SK-N-SH (cell line): ENCODE results near the gene RNF146. TPM values are rescaled to one million over a fixed set of nuclear protein-coding genes. Genes with fewer than 3 reads are reported as not detected.

ENCODE experiments used
- CTCF ChIA-PET: fragments of 300-600, 350-600 bp; formaldehyde crosslinking; extraction: SDS; loops from one replicate; lab custom pipeline; 2021; lab: Yijun Ruan, JAX
- POLR2A ChIA-PET: fragments of 350-600 bp; sonication (Branson Sonifier 250); formaldehyde crosslinking; extraction: SDS; loops from one replicate; lab custom pipeline; 2020; ENCODE audit warnings: antibody characterized with exemption, inconsistent platforms; lab: Yijun Ruan, JAX
- DNase-seq: peaks from one replicate; pipeline ENCODE4 v3.0.0; 2012
- H2AFZ ChIP-seq: fragments of 200-600 bp; sonication (generic); 2 replicates; pipeline ENCODE4 v1.8.1; 2016; ENCODE audit warnings: antibody characterized with exemption, mild to moderate bottlenecking, low read depth
- H3F3A ChIP-seq: fragments of 200-600 bp; sonication (generic); replicated peaks from 2 replicates; pipeline ENCODE3; 2016; ENCODE audit warnings: antibody characterized with exemption, mild to moderate bottlenecking; ENCODE audit not compliant: insufficient read depth
- H3K27ac ChIP-seq, 2 experiments: fragments of 200-500 bp in 1 of 2; fragments of 200-600 bp in 1 of 2; sonication (Bioruptor generic) in 1 of 2; sonication (generic), shearing (Covaris generic) in 1 of 2; 2 replicates each; pipeline versions ENCODE4 v1.5.1 to v1.6.1; 2014 to 2016; ENCODE audit warnings: low read depth in 2 of 2, inconsistent platforms in 1 of 2, low read length in 1 of 2, mild to moderate bottlenecking in 1 of 2, mixed read lengths in 1 of 2
- H3K27me3 ChIP-seq: fragments of 200-600 bp; sonication (generic), shearing (Covaris generic); 2 replicates; pipeline ENCODE4 v1.6.1; 2016; ENCODE audit warnings: mixed run types; ENCODE audit not compliant: insufficient read depth
- H3K36me3 ChIP-seq, 2 experiments: fragments of 200-500 bp in 1 of 2; fragments of 200-600 bp in 1 of 2; sonication (Bioruptor generic) in 1 of 2; sonication (generic) in 1 of 2; replicated peaks in 1 of 2; 2 replicates each; pipeline versions ENCODE3 to v1.5.1; 2014 to 2016; ENCODE audit warnings: low read length in 1 of 2, mild to moderate bottlenecking in 1 of 2; ENCODE audit not compliant: insufficient read depth in 2 of 2, control insufficient read depth in 1 of 2
- H3K4me1 ChIP-seq, 2 experiments: fragments of 200-500 bp in 1 of 2; fragments of 200-600 bp in 1 of 2; sonication (Bioruptor generic) in 1 of 2; sonication (generic), shearing (Covaris generic) in 1 of 2; 2 replicates each; pipeline versions ENCODE4 v1.5.1 to v1.6.1; 2014 to 2016; ENCODE audit warnings: low read depth in 1 of 2, low read length in 1 of 2, mixed run types in 1 of 2; ENCODE audit not compliant: insufficient read depth in 2 of 2, control insufficient read depth in 1 of 2
- H3K4me2 ChIP-seq: fragments of 200-600 bp; sonication (generic), shearing (Covaris generic); 2 replicates; pipeline ENCODE4 v1.6.1; 2017; ENCODE audit warnings: mixed run types
- H3K4me3 ChIP-seq, 2 experiments: fragments of 200-500 bp in 1 of 2; fragments of 200-600 bp in 1 of 2; sonication (Bioruptor generic) in 1 of 2; sonication (generic), shearing (Covaris generic) in 1 of 2; 2 replicates each; pipeline versions ENCODE4 v1.5.1 to v1.8.1; 2014 to 2016; ENCODE audit warnings: low read depth in 2 of 2, inconsistent platforms in 1 of 2, low read length in 1 of 2, mild to moderate bottlenecking in 1 of 2, mixed read lengths in 1 of 2, moderate library complexity in 1 of 2
- H3K79me2 ChIP-seq: fragments of 200-600 bp; sonication (generic); 2 replicates; pipeline ENCODE4 v1.8.1; 2017; ENCODE audit warnings: mild to moderate bottlenecking; ENCODE audit not compliant: insufficient read depth
- H3K9ac ChIP-seq: fragments of 200-600 bp; sonication (generic); 2 replicates; pipeline ENCODE4 v1.6.1; 2017; ENCODE audit warnings: mixed run types
- H3K9me2 ChIP-seq: fragments of 200-600 bp; sonication (generic); 2 replicates; pipeline ENCODE4 v1.6.1; 2017; ENCODE audit warnings: mixed run types
- H3K9me3 ChIP-seq: fragments of 200-600 bp; sonication (generic); 2 replicates; pipeline ENCODE4 v1.6.1; 2017; ENCODE audit warnings: mixed run types, mild to moderate bottlenecking, moderate library complexity
- H4K20me1 ChIP-seq: fragments of 200-600 bp; sonication (generic); 2 replicates; pipeline ENCODE4 v1.6.1; 2017; ENCODE audit warnings: mild to moderate bottlenecking, mixed run types; ENCODE audit not compliant: insufficient read depth
- ELF1 ChIP-seq: IDR thresholded peaks from 2 replicates; pipeline ENCODE4 v1.4.0; 2012
- EP300 ChIP-seq, 2 experiments: IDR thresholded peaks; 2 replicates each; pipeline versions ENCODE4 v1.4.0 to v1.6.1; 2012; ENCODE audit warnings: borderline replicate concordance in 1 of 2, low read depth in 1 of 2, low read length in 1 of 2
- FOXJ3 ChIP-seq: sonication (generic); formaldehyde crosslinking; IDR thresholded peaks from 2 replicates; pipeline ENCODE4 v1.5.1; 2020; ENCODE audit warnings: mild to moderate bottlenecking, missing genetic modification reagents
- GABPA ChIP-seq: IDR thresholded peaks from 2 replicates; pipeline ENCODE4 v1.4.0; 2012; ENCODE audit warnings: low read depth, mild to moderate bottlenecking
- GATA2 ChIP-seq: sonication (generic); formaldehyde crosslinking; IDR thresholded peaks from 2 replicates; pipeline ENCODE4 v1.5.0; 2020; ENCODE audit warnings: mild to moderate bottlenecking, missing genetic modification reagents
- MEF2A ChIP-seq: IDR thresholded peaks from 2 replicates; pipeline ENCODE4 v1.4.0; 2012; ENCODE audit warnings: low read depth, borderline replicate concordance
- NFIC ChIP-seq: IDR thresholded peaks from 2 replicates; pipeline ENCODE4 v1.4.0; 2012; ENCODE audit warnings: borderline replicate concordance
- POLR2AphosphoS5 ChIP-seq: IDR thresholded peaks from 2 replicates; pipeline ENCODE4 v1.6.1; 2012; ENCODE audit warnings: low read depth, low read length
- RCOR1 ChIP-seq: fragments of 150-350 bp; IDR thresholded peaks from 2 replicates; pipeline ENCODE4 v1.6.1; 2017; ENCODE audit warnings: antibody characterized with exemption, low read length
- SMC3 ChIP-seq: IDR thresholded peaks from 2 replicates; pipeline ENCODE4 v1.6.1; 2012; ENCODE audit warnings: low read depth, low read length, improper control_type of control experiment
- TAF1 ChIP-seq: IDR thresholded peaks from 2 replicates; pipeline ENCODE4 v1.6.1; 2012; ENCODE audit warnings: low read depth, mild to moderate bottlenecking, low read length, moderate library complexity, borderline replicate concordance
- TEAD4 ChIP-seq: IDR thresholded peaks from 2 replicates; pipeline ENCODE4 v1.4.0; 2012; ENCODE audit warnings: mild to moderate bottlenecking, borderline replicate concordance; ENCODE audit not compliant: insufficient read depth
- WGBS: methylation state at CpG from one replicate; pipeline ENCODE4 v1.1.6; 2017; ENCODE audit warnings: low lambda C conversion rate; 5-methylcytosine and 5-hydroxymethylcytosine counted together
- polyA plus RNA-seq, 3 experiments: library from polyadenylated mRNA; depleted of rRNA; stranded (reverse); fragments of >200 nt; gene quantifications; 2 replicates each; pipeline ENCODE4 v1.2.3, GENCODE V29; 2012
- TF ChIP-seq, protein P1 (sequence below): IDR thresholded peaks from 2 replicates; pipeline ENCODE4; 2012
- TF ChIP-seq, protein P2 (sequence below): IDR thresholded peaks from 2 replicates; pipeline ENCODE4 v1.4.0; 2012; ENCODE audit warnings: low read depth, borderline replicate concordance
- TF ChIP-seq, protein P3 (sequence below): IDR thresholded peaks from 2 replicates; pipeline ENCODE4 v1.4.0; 2012; ENCODE audit warnings: low read depth, borderline replicate concordance
- TF ChIP-seq, protein P4 (sequence below): IDR thresholded peaks from 2 replicates; pipeline ENCODE4 v1.6.1; 2012; ENCODE audit warnings: mild to moderate bottlenecking, low read depth, low read length, moderate library complexity
- TF ChIP-seq, protein P5 (sequence below): fragments of 150-350 bp; IDR thresholded peaks from 2 replicates; pipeline ENCODE4 v1.6.1; 2017; ENCODE audit warnings: antibody characterized with exemption, low read length, low read depth, borderline replicate concordance
- TF ChIP-seq, protein P6 (sequence below): IDR thresholded peaks from 2 replicates; pipeline ENCODE4 v1.4.0; 2012; ENCODE audit warnings: low read depth

RNF146 gene
- polyA plus RNA-seq, 1 of the 3 experiments (the other 2 are of a cell fraction), result 29.2 TPM

DNA sequence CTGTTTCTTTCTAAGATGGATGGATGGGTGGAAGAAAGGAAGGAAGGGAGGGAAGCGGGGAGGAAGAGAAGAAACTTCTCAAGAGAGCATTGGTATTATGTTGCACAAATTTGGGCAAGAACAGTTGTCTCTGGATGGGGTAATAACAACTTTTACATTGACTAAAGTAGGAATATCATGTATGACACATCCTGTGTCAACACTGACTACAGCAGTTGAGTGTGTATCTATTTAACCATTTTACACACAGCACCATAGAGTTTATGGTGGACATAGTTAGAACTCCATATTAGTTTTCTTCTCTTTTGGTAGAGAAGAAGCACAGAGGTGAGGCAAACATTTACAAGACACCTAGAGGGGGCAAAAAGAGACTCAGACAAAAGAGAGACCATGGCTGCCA, 44.2 kb upstream of the RNF146 start:
- no peaks in the 10 kb centered on the region for H3K36me3 ChIP-seq
- no peak for DNase-seq
- peaks cover 6% of the 10 kb centered on the region for H3K27me3 ChIP-seq
- ChIA-PET POLR2A (no interaction called here), CTCF (no interaction called here)
- H2AFZ ChIP-seq, result no peak overlapping the region
- H3K27ac ChIP-seq, result no peak overlapping the region
- H3K9me3 ChIP-seq, result no peaks in the 10 kb centered on the region
- TF ChIP-seq, protein P1, sequence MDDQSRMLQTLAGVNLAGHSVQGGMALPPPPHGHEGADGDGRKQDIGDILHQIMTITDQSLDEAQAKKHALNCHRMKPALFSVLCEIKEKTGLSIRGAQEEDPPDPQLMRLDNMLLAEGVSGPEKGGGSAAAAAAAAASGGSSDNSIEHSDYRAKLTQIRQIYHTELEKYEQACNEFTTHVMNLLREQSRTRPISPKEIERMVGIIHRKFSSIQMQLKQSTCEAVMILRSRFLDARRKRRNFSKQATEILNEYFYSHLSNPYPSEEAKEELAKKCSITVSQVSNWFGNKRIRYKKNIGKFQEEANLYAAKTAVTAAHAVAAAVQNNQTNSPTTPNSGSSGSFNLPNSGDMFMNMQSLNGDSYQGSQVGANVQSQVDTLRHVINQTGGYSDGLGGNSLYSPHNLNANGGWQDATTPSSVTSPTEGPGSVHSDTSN, result no peak
- TF ChIP-seq, protein P2, sequence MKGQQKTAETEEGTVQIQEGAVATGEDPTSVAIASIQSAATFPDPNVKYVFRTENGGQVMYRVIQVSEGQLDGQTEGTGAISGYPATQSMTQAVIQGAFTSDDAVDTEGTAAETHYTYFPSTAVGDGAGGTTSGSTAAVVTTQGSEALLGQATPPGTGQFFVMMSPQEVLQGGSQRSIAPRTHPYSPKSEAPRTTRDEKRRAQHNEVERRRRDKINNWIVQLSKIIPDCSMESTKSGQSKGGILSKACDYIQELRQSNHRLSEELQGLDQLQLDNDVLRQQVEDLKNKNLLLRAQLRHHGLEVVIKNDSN, result no peak
- TF ChIP-seq MEF2A, result no peak
- no peak for TF ChIP-seq ELF1
- TF ChIP-seq, protein P3, sequence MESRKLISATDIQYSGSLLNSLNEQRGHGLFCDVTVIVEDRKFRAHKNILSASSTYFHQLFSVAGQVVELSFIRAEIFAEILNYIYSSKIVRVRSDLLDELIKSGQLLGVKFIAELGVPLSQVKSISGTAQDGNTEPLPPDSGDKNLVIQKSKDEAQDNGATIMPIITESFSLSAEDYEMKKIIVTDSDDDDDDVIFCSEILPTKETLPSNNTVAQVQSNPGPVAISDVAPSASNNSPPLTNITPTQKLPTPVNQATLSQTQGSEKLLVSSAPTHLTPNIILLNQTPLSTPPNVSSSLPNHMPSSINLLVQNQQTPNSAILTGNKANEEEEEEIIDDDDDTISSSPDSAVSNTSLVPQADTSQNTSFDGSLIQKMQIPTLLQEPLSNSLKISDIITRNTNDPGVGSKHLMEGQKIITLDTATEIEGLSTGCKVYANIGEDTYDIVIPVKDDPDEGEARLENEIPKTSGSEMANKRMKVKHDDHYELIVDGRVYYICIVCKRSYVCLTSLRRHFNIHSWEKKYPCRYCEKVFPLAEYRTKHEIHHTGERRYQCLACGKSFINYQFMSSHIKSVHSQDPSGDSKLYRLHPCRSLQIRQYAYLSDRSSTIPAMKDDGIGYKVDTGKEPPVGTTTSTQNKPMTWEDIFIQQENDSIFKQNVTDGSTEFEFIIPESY, result no peak
- TF ChIP-seq, protein P4, sequence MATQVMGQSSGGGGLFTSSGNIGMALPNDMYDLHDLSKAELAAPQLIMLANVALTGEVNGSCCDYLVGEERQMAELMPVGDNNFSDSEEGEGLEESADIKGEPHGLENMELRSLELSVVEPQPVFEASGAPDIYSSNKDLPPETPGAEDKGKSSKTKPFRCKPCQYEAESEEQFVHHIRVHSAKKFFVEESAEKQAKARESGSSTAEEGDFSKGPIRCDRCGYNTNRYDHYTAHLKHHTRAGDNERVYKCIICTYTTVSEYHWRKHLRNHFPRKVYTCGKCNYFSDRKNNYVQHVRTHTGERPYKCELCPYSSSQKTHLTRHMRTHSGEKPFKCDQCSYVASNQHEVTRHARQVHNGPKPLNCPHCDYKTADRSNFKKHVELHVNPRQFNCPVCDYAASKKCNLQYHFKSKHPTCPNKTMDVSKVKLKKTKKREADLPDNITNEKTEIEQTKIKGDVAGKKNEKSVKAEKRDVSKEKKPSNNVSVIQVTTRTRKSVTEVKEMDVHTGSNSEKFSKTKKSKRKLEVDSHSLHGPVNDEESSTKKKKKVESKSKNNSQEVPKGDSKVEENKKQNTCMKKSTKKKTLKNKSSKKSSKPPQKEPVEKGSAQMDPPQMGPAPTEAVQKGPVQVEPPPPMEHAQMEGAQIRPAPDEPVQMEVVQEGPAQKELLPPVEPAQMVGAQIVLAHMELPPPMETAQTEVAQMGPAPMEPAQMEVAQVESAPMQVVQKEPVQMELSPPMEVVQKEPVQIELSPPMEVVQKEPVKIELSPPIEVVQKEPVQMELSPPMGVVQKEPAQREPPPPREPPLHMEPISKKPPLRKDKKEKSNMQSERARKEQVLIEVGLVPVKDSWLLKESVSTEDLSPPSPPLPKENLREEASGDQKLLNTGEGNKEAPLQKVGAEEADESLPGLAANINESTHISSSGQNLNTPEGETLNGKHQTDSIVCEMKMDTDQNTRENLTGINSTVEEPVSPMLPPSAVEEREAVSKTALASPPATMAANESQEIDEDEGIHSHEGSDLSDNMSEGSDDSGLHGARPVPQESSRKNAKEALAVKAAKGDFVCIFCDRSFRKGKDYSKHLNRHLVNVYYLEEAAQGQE, result no peak
- TF ChIP-seq TAF1, result no peak
- TF ChIP-seq NFIC, result no peak
- no peak for TF ChIP-seq EP300 (IDR thresholded peaks at IDR 0.05; ENCODE audit: borderline replicate concordance in 1 of 2, low read depth in 1 of 2, low read length in 1 of 2)
- no peak for TF ChIP-seq TEAD4
- no peak for TF ChIP-seq GATA2 (CRISPR knock-in tag)
- TF ChIP-seq SMC3, result no peak
- no peak for TF ChIP-seq POLR2AphosphoS5
- TF ChIP-seq FOXJ3 (CRISPR knock-in tag), result no peak
- TF ChIP-seq, protein P5, sequence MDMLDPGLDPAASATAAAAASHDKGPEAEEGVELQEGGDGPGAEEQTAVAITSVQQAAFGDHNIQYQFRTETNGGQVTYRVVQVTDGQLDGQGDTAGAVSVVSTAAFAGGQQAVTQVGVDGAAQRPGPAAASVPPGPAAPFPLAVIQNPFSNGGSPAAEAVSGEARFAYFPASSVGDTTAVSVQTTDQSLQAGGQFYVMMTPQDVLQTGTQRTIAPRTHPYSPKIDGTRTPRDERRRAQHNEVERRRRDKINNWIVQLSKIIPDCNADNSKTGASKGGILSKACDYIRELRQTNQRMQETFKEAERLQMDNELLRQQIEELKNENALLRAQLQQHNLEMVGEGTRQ, result no peak
- no peak for TF ChIP-seq GABPA
- TF ChIP-seq, protein P6, sequence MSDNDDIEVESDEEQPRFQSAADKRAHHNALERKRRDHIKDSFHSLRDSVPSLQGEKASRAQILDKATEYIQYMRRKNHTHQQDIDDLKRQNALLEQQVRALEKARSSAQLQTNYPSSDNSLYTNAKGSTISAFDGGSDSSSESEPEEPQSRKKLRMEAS, result no peak
- TF ChIP-seq RCOR1, result no peak
- no peak overlapping the region for H3K4me2 ChIP-seq
- 14% methylated on average over 1 of the region's 1 CpG for WGBS
- H3K9ac ChIP-seq, result no peak overlapping the region
- H4K20me1 ChIP-seq, result no peaks in the 10 kb centered on the region
- no peak overlapping the region for H3K4me3 ChIP-seq
- H3K9me2 ChIP-seq, result no peaks in the 10 kb centered on the region
- no peaks in the 10 kb centered on the region for H3K4me1 ChIP-seq
- H3K79me2 ChIP-seq, result no peaks in the 10 kb centered on the region
- H3F3A ChIP-seq, result no peaks in the 10 kb centered on the region
